Urinary bladder (tissue), 4 donors: ENCODE results near the gene KCNG2. TPM values are rescaled to one million over a fixed set of nuclear protein-coding genes. Genes with fewer than 3 reads are reported as not detected.

Source experiments
- DNase-seq: peaks from one replicate; pipeline ENCODE4 v3.0.0-alpha.2; 2015; ENCODE audit errors: extremely low spot score
- H3K27ac ChIP-seq: one replicate; pipeline ENCODE4 v1.5.1; 2013; ENCODE audit warnings: low read depth, mild to moderate bottlenecking, moderate library complexity
- H3K36me3 ChIP-seq: one replicate; pipeline ENCODE4 v1.6.1; 2013; ENCODE audit warnings: mild to moderate bottlenecking, moderate library complexity; ENCODE audit not compliant: insufficient read depth
- H3K4me1 ChIP-seq: one replicate; pipeline ENCODE4 v1.6.1; 2013; ENCODE audit warnings: mild to moderate bottlenecking, moderate library complexity; ENCODE audit not compliant: insufficient read depth
- H3K4me3 ChIP-seq: one replicate; pipeline ENCODE4 v1.5.1; 2013; ENCODE audit warnings: low read depth, low read length
- WGBS: extraction: QIAGEN DNeasy Blood & Tissue Kit; methylation state at CpG from one replicate; pipeline ENCODE4 v1.1.7; 2013; 5-methylcytosine and 5-hydroxymethylcytosine counted together
- polyA plus RNA-seq: library from polyadenylated mRNA; stranded (reverse); fragments of 200-250 nt; gene quantifications from one replicate; pipeline ENCODE4 v1.2.3, GENCODE V29; 2013
- total RNA-seq: library from RNA; depleted of rRNA; stranded (reverse); fragments of >200 nt; gene quantifications from one replicate; pipeline ENCODE4 v1.2.3, GENCODE V29; 2014
- donor health status: healthy with polysubstance abuse.
- donor health status: healthy.

The KCNG2 gene
- total and polyA plus RNA-seq, 2 donors = 0.21 to 0.46 TPM

DNA sequence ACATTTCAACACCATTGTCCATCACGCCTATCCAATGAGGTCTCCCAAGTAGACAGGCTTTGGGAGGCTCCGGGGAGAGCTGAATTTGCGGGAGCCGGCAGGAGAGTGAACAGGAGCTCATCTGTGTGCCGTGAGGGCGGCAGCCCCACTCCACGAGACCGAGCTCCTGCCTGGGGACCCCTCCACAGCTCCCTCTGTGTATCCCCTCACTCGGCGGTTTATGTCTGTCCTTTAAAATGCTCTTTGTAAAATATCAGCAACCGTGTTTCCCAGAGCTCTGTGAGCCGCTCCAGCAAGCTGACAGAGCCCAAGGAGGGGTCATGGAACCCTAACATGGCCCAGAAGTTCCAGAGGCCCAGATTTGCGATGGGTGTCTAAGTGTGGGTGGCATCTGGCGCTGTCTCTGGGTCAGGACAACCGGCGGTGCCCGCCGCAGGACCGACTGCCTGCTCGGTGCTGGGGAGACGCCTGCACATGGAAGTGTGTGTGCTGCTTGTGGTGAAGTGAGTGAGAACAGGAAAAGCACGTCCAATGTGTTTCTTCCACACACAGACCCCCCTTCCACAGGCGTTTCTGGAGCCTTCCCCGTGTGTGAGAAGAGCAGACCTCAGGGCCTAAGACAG, 118.9 kb downstream of the KCNG2 start:
- H3K27ac ChIP-seq = no peak overlapping the region
- no peak overlapping the region for H3K4me3 ChIP-seq
- no peak for DNase-seq
- 97% methylated on average over 24 of the region's 24 CpGs for WGBS
- no peaks in the 10 kb centered on the region for H3K4me1 ChIP-seq
- no peaks in the 10 kb centered on the region for H3K36me3 ChIP-seq

- no peak overlapping the region for H3K4me3 ChIP-seq
- WGBS = 97% methylated on average over 28 of the region's 28 CpGs
- H3K36me3 ChIP-seq = no peaks in the 10 kb centered on the region
- H3K27ac ChIP-seq = no peak overlapping the region
- no peak for DNase-seq
- no peaks in the 10 kb centered on the region for H3K4me1 ChIP-seq
Observed at GRCh38 chr18:79917169-79917852, 119.6 kb downstream of the KCNG2 start.

GRCh38 chr18:79917853-79918614, 120.3 kb downstream of the KCNG2 start:
- H3K4me1 ChIP-seq = no peaks in the 10 kb centered on the region
- no peak overlapping the region for H3K27ac ChIP-seq
- H3K36me3 ChIP-seq = no peaks in the 10 kb centered on the region
- WGBS = 97% methylated on average over 25 of the region's 25 CpGs
- no peak for DNase-seq
- no peak overlapping the region for H3K4me3 ChIP-seq

DNA sequence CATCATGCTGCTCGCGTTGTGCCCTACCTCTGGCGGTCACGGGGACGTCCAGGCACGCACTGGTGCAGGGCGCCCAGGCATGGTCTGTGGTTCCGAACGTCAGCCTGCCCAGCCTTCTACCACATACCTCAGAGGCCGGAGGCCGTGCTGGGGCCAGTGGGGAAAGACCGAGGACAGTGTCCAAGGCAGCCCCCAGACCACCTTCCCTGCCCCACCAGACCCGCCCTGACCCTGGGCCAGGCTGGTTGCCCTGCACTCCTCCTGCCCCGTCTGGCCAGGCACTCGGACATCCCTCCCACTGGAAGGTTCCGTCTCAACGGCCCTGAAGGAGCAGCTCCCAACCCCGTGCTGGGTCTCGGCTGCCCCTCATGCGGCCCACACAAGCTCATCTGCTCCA, 120.9 kb downstream of the KCNG2 start:
- no peak for DNase-seq
- Histone ChIP-seq H3K4me3 (no peak overlapping the region), H3K27ac (no peak overlapping the region), H3K36me3 (no peaks in the 10 kb centered on the region), H3K4me1 (no peaks in the 10 kb centered on the region)
- 98% methylated on average over 20 of the region's 20 CpGs for WGBS

DNA sequence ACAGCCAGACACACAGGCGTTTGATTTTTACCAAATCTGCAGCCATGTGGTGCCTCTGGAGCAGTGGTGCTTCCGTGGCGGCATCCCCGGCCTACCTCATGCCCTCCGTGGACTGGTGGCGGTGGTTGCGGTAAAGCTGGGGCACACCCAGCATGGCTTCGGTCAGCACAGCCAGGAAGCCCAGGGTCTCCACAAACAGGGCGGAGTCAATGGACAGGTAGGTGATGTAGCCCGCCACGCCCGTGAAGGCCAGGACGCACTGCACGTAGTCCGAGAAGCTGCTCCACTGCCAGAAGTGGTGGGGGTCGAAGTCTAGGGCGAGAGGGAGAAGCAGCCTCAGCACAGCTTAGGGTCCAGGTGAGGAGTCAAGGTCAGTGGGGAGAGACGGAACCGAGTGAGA, 121.4 kb downstream of the KCNG2 start:
- Histone ChIP-seq H3K4me3 (no peak overlapping the region), H3K27ac (no peak overlapping the region), H3K4me1 (no peaks in the 10 kb centered on the region), H3K36me3 (no peaks in the 10 kb centered on the region)
- 97% methylated on average over 19 of the region's 19 CpGs for WGBS
- DNase-seq = no peak

- WGBS = 97% methylated on average over 24 of the region's 24 CpGs
- H3K4me3 ChIP-seq = no peak overlapping the region
- no peaks in the 10 kb centered on the region for H3K4me1 ChIP-seq
- H3K36me3 ChIP-seq = no peaks in the 10 kb centered on the region
- no peak overlapping the region for H3K27ac ChIP-seq
- DNase-seq = no peak
Observed at GRCh38 chr18:79921984-79922965, 124.5 kb downstream of the KCNG2 start.

DNA sequence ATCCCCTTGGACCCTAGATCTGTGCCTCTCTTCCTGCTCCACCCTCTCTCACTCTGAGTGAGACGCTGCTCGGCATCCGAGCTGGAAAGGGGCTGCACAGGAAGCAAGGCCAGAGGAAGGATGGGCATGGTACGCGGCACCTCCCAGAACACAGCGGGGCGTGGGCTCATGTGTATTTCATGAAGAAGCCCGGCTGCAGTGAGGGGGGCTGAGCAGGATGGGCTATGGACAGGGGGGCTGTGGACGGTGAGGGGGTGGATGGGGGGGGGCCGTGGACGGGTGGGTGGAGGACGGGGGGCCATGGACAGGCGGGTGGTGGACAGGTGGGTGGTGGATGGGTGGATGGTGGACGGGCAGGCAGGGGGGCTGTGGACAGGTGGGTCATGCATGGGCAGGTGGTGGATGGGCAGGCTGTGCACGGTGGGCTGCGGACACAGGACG, 125.3 kb downstream of the KCNG2 start:
- no peak overlapping the region for H3K27ac ChIP-seq
- no peak overlapping the region for H3K4me3 ChIP-seq
- DNase-seq = no peak
- H3K4me1 ChIP-seq = no peaks in the 10 kb centered on the region
- WGBS = 91% methylated on average over 17 of the region's 17 CpGs
- H3K36me3 ChIP-seq = no peaks in the 10 kb centered on the region

DNA sequence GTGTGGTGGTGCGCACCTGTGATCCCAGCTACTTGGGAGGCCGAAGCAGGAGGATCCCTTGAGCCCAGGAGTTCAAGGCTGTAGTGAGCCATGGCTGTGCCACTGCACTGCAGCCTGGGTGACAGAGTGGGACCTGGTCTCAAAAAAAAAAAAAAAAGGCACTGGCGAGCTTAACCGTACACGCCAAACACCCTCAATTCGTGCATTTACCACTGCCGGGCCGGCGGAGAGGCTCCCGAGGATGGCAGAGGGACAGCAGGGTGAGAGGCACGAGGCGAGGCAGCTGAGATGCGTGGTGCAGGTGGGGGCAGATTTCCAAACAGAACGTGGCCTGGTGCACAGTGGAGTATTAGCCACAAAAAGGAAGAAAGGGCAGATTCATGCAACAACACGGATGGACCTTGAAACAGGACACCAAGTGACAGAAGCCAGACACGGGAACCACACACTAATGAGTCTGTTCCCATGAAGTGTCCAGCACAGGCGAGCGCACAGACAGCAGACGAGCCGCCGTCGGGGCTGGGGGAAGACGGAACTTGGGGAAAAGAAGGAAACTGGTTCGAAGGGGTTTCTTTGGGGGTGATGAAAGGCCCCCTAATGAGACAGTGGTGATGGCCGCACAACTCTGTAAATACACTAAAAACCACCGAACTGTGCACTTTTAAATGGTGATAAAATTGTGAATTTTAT, 126.3 kb downstream of the KCNG2 start:
- 98% methylated on average over 26 of the region's 26 CpGs for WGBS
- H3K27ac ChIP-seq = no peak overlapping the region
- H3K36me3 ChIP-seq = peaks cover 2% of the 10 kb centered on the region
- H3K4me3 ChIP-seq = no peak overlapping the region
- no peaks in the 10 kb centered on the region for H3K4me1 ChIP-seq
- no peak for DNase-seq

- H3K4me1 ChIP-seq = no peaks in the 10 kb centered on the region
- no peak overlapping the region for H3K4me3 ChIP-seq
- 72% methylated on average over 25 of the region's 25 CpGs for WGBS
- H3K27ac ChIP-seq = no peak overlapping the region
- DNase-seq = no peak
- peaks cover 2% of the 10 kb centered on the region for H3K36me3 ChIP-seq
Observed at GRCh38 chr18:79924814-79925731, 127.3 kb downstream of the KCNG2 start.

DNA sequence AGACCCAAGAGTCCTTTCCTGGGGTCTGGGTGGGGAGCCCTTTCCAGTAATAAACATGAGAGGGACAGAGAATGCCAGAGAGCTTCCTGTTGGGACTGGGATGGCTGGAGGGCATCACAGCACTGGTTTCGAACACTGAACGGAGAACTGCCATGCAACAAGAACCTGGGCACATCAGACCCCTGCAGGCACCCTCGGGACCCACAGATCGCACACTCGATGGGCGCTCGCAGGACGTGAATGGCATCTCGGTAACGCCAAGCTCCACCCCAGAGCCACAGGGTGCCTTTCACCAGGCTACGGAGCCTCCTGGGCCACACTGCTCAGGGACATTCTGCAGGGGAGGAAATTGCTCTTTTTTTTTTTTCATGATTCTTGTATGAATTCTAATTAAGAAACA, 128.6 kb downstream of the KCNG2 start:
- H3K4me1 ChIP-seq = no peaks in the 10 kb centered on the region
- H3K27ac ChIP-seq = no peak overlapping the region
- 95% methylated on average over 11 of the region's 11 CpGs for WGBS
- H3K4me3 ChIP-seq = no peak overlapping the region
- no peak for DNase-seq
- H3K36me3 ChIP-seq = peaks cover 2% of the 10 kb centered on the region

DNA sequence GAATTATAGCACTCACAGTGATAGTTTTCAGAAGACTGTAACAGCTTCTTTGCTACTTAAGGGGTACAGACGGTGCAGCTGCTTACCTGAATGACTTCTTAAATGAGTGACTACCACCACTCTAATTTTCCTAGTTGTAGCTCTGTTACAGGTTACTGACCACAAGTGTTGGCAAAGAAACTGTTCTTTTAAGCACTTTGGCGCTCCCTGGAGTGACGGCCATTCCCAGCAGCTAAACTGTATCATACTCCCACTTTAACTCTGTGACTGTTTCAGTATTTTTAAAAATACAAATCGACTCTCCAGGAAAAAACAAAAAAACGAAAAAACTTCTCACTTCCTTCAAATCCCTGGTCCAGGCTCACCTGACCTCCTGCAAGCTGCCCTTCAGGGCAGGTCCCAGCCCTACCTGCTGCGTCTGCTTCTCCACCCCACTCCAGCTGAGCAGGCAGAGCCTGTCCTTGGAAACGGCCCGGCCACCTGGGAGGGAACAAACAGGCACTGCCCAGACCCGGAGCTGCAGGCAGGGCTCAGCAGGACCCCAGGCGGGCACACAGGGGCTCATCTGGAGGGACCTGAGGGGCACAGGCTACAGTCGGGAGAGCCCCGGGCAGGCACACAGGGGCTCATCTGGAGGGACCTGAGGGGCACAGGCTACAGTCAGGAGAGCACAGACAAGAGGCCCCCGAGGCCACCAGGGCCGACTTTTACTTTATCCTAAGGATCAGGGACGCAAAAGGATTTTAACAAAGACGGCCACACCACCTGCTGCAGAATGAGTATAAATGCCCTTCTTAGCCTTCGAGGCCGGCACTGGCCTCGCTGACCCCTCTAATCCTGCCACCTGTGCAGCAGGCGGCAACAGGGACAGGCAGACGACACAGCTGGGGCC, 129.2 kb downstream of the KCNG2 start:
- WGBS = 86% methylated on average over 21 of the region's 21 CpGs
- H3K4me3 ChIP-seq = no peak overlapping the region
- peaks cover 2% of the 10 kb centered on the region for H3K36me3 ChIP-seq
- no peaks in the 10 kb centered on the region for H3K4me1 ChIP-seq
- H3K27ac ChIP-seq = no peak overlapping the region
- no peak for DNase-seq
